ENCODE data around the gene SLX9. TPM values are rescaled to one million over a fixed set of nuclear protein-coding genes. Genes with fewer than 3 reads are reported as not detected.

Gene SLX9
- total and polyA plus RNA-seq, 2 donors (not counting 1 experiment from before 2014, with no cell fraction given): 11.7 to 15.9 TPM

- peaks cover 26% of the 10 kb centered on the region for H3K27me3 Mint-ChIP-seq
- DNase-seq: no peak
These were observed 57.4 kb downstream of the SLX9 start for GRCh38 chr21:44996983-44997936.

More at GRCh38 chr21:44996983-44997936, 57.4 kb downstream of the SLX9 start:
- H3K27me3 ChIP-seq (replicated peaks in 1 of 4; ENCODE audit: control extremely low read depth in 1 of 4, control insufficient read depth in 3 of 4, insufficient read depth in 4 of 4, low read length in 3 of 4): peaks cover 0 to 38% (median 4%) of the 10 kb centered on the region in 4 experiments
- intact Hi-C loops (cut with micrococcal nuclease): no loop called here
- no peak overlapping the region for H3K4me3 Mint-ChIP-seq
- H3K4me2 ChIP-seq (replicated peaks; ENCODE audit: low read depth, low read length, poor library complexity, severe bottlenecking): no peak overlapping the region
- H3K27ac ChIP-seq (ENCODE audit: low read length in 2 of 2): no peak overlapping the region
- peaks cover 0 to 14% (median 0%) of the 10 kb centered on the region in 3 donors for H3K9me3 ChIP-seq (ENCODE audit: control extremely low read depth in 1 of 3, control insufficient read depth in 2 of 3, insufficient read depth in 1 of 3, low read length in 2 of 3)
- no peaks in the 10 kb centered on the region for H3K79me2 ChIP-seq (ENCODE audit: control insufficient read depth, insufficient read depth, low read length)
- no peaks in the 10 kb centered on the region for H4K20me1 ChIP-seq (ENCODE audit: control insufficient read depth, insufficient read depth, low read length, poor library complexity, severe bottlenecking)
- H3K36me3 ChIP-seq (replicated peaks in 1 of 2; ENCODE audit: control extremely low read depth in 1 of 2, control insufficient read depth in 1 of 2, extremely low read depth in 1 of 2, insufficient read depth in 2 of 2, low read length in 1 of 2): no peaks in the 10 kb centered on the region
- ATAC-seq (ENCODE audit: low read depth): no peak
- ChIA-PET CTCF (no interaction called here), POLR2A (no interaction called here)
- peaks cover 12% of the 10 kb centered on the region for H3K4me1 Mint-ChIP-seq
- H3K27ac Mint-ChIP-seq: no peak overlapping the region
- peaks cover 12 to 16% of the 10 kb centered on the region in 2 donors for H3K4me1 ChIP-seq (ENCODE audit: control insufficient read depth in 2 of 2, insufficient read depth in 2 of 2, low read length in 2 of 2)
- no peak overlapping the region for H3K9ac ChIP-seq (ENCODE audit: low read length)
- 46% methylated on average over 35 of the region's 36 CpGs for WGBS (ENCODE audit: insufficient coverage)
- no peak overlapping the region for H3K4me3 ChIP-seq (ENCODE audit: control extremely low read depth in 1 of 5, extremely low read depth in 1 of 5, insufficient read depth in 1 of 5, low read depth in 2 of 5, low read length in 4 of 5)
- no peaks in the 10 kb centered on the region for H3K9me3 Mint-ChIP-seq (ENCODE audit: insufficient read depth)
- TF ChIP-seq CTCF (IDR thresholded peaks at IDR 0.05) (no peak), EZH2 (IDR thresholded peaks at IDR 0.05; ENCODE audit: borderline replicate concordance, insufficient read depth, low read depth, low read length, poor library complexity, severe bottlenecking) (no peak)
- H2AFZ ChIP-seq (ENCODE audit: insufficient read depth, low read depth, low read length, poor library complexity, severe bottlenecking): no peak overlapping the region
